Measurements from ENCODE around the gene MTSS2. TPM values are rescaled to one million over a fixed set of nuclear protein-coding genes. Genes with fewer than 3 reads are reported as not detected.

Gene MTSS2
- total and polyA plus RNA-seq, 2 experiments from 2014 or later: 16.5 to 19.6 TPM

DNA sequence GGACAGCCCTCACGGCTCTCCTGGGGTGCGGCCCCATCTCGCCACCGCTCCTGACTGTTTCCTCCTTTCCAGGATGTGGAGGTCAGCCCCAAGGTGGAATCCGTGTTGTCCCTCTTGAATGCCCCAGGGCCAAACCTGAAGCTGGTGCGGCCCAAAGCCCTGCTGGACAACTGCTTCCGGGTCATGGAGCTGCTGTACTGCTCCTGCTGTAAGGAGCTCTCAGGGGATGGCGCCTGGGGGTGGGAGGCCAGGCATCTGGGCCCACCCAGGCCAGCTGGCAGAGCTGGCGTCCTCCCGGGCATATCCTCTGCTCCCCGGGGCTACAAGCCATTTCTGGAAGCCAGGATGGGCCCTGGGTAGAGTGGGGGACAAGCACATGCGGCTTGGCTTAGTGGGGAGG, 26.3 kb downstream of the MTSS2 start:
- TF ChIP-seq EZH2phosphoT487 (IDR thresholded peaks at IDR 0.05; ENCODE audit: low read depth, severe bottlenecking, unreplicated experiment) (no peak), EZH2 (IDR thresholded peaks at IDR 0.05; ENCODE audit: borderline replicate concordance) (no peak), CTCF (IDR thresholded peaks at IDR 0.05; ENCODE audit: poor library complexity) (no peak)
- Histone ChIP-seq H3K27ac (no peak overlapping the region), H3K9me2 (replicated peaks; ENCODE audit: insufficient read depth) (no peaks in the 10 kb centered on the region), H3K4me1 (ENCODE audit: insufficient read depth) (no peaks in the 10 kb centered on the region), H3K27me3 (no peaks in the 10 kb centered on the region), H3K36me3 (replicated peaks; ENCODE audit: insufficient read depth, low read depth) (no peaks in the 10 kb centered on the region), H3K9me3 (ENCODE audit: low read depth) (no peaks in the 10 kb centered on the region), H3K79me2 (no peaks in the 10 kb centered on the region), H2AFZ (no peak overlapping the region), H3K4me2 (no peak overlapping the region), H4K20me1 (ENCODE audit: insufficient read depth, poor library complexity, severe bottlenecking) (no peaks in the 10 kb centered on the region), H3K4me3 (no peak overlapping the region)
- 95% methylated on average over 12 of the region's 12 CpGs for WGBS (ENCODE audit: low lambda C conversion rate, missing lambda C conversion rate)
- DNase-seq (ENCODE audit: low spot score): no peak

DNA sequence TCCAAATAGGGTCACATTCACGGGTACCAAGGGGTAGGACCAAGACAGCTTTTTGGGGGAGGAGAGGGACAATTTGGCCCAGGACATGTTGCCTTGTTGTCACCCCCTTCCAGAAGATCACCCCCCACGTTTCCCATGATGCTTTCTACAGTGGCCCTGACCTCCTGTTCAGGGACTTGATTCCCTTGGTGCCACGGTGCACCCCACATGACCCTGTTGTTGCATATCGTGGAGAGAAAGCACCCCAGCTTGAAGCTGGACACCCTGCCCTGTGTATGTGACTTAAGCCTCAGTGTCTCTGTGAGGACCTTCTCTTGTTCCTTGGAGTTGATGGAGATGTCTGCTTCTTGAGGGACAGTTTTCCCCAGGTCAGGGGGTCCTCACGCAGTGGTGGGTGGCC, 26.9 kb downstream of the MTSS2 start:
- no peak for TF ChIP-seq EZH2phosphoT487 (IDR thresholded peaks at IDR 0.05; ENCODE audit: low read depth, severe bottlenecking, unreplicated experiment)
- TF ChIP-seq CTCF (IDR thresholded peaks at IDR 0.05; ENCODE audit: poor library complexity): no peak
- TF ChIP-seq EZH2 (IDR thresholded peaks at IDR 0.05; ENCODE audit: borderline replicate concordance): no peak
- 88% methylated on average over 5 of the region's 5 CpGs for WGBS (ENCODE audit: low lambda C conversion rate, missing lambda C conversion rate)
- Histone ChIP-seq H3K4me1 (ENCODE audit: insufficient read depth) (no peaks in the 10 kb centered on the region), H3K4me2 (no peak overlapping the region), H2AFZ (no peak overlapping the region), H3K9me3 (ENCODE audit: low read depth) (no peaks in the 10 kb centered on the region), H3K27me3 (no peaks in the 10 kb centered on the region), H3K36me3 (replicated peaks; ENCODE audit: insufficient read depth, low read depth) (no peaks in the 10 kb centered on the region), H3K27ac (no peak overlapping the region), H3K9me2 (replicated peaks; ENCODE audit: insufficient read depth) (no peaks in the 10 kb centered on the region), H3K79me2 (no peaks in the 10 kb centered on the region), H3K4me3 (no peak overlapping the region), H4K20me1 (ENCODE audit: insufficient read depth, poor library complexity, severe bottlenecking) (no peaks in the 10 kb centered on the region)
- no peak for DNase-seq (ENCODE audit: low spot score)

DNA sequence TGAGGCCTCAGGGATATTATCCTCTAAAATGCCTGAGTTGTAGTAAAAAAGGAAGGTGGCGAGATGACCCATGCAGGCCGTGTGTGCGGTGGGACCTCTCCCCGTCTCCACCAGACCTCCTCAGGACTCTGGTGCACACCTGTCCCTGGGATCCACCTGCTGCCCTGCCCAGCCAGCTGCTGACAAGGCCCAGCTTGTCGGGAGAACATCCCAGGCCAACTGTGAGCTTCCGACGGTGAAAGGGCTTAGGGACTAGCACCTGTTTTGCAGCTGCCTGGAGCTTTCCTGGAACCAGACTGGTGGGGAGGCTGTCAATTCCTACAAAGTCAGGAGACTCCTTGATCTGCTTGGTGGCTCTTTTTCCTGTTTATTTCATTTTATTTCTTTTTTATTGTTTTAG, 27.9 kb downstream of the MTSS2 start:
- Histone ChIP-seq H3K4me2 (no peak overlapping the region), H3K27me3 (no peaks in the 10 kb centered on the region), H4K20me1 (ENCODE audit: insufficient read depth, poor library complexity, severe bottlenecking) (no peaks in the 10 kb centered on the region), H3K9me3 (ENCODE audit: low read depth) (no peaks in the 10 kb centered on the region), H3K36me3 (replicated peaks; ENCODE audit: insufficient read depth, low read depth) (no peaks in the 10 kb centered on the region), H2AFZ (no peak overlapping the region), H3K9me2 (replicated peaks; ENCODE audit: insufficient read depth) (no peaks in the 10 kb centered on the region), H3K4me3 (no peak overlapping the region), H3K27ac (no peak overlapping the region), H3K4me1 (ENCODE audit: insufficient read depth) (no peaks in the 10 kb centered on the region), H3K79me2 (no peaks in the 10 kb centered on the region)
- DNase-seq (ENCODE audit: low spot score): no peak
- WGBS (ENCODE audit: low lambda C conversion rate, missing lambda C conversion rate): 88% methylated on average over 7 of the region's 7 CpGs
- TF ChIP-seq EZH2 (IDR thresholded peaks at IDR 0.05; ENCODE audit: borderline replicate concordance): no peak
- TF ChIP-seq EZH2phosphoT487 (IDR thresholded peaks at IDR 0.05; ENCODE audit: low read depth, severe bottlenecking, unreplicated experiment): no peak
- no peak for TF ChIP-seq CTCF (IDR thresholded peaks at IDR 0.05; ENCODE audit: poor library complexity)

Data from hepatocyte (in vitro differentiated cells).